Activated CD4-positive, alpha-beta T cell treated with anti-CD3 and anti-CD28 coated beads, Interleukin-2, amount 10 ng/mL, durations not matched to agents 24 days and 14 days (primary cell): ENCODE data around the gene TSC2. TPM values are rescaled to one million over a fixed set of nuclear protein-coding genes. Genes with fewer than 3 reads are reported as not detected.

Source experiments
- DNase-seq: peaks from one replicate; pipeline ENCODE4 v3.0.0; 2022
- H3K27ac Mint-ChIP-seq: one replicate; pipeline ENCODE4 v1.8.0; 2022; ENCODE audit warnings: mild to moderate bottlenecking, mixed read lengths
- H3K27me3 Mint-ChIP-seq: one replicate; pipeline ENCODE4 v1.8.0; 2022; ENCODE audit warnings: mixed read lengths
- H3K36me3 Mint-ChIP-seq: one replicate; pipeline ENCODE4 v1.8.0; 2022; ENCODE audit warnings: low read depth, mild to moderate bottlenecking, mixed read lengths
- H3K4me1 Mint-ChIP-seq: one replicate; pipeline ENCODE4 v1.8.0; 2021; ENCODE audit warnings: mixed read lengths
- H3K4me3 Mint-ChIP-seq: one replicate; pipeline ENCODE4 v1.8.0; 2022; ENCODE audit warnings: mild to moderate bottlenecking, moderate library complexity, mixed read lengths
- H3K9me3 Mint-ChIP-seq: one replicate; pipeline ENCODE4 v1.8.0; 2021; ENCODE audit warnings: mixed read lengths
- intact Hi-C: fragments of 100-400 bp; cut with micrococcal nuclease; formaldehyde crosslinking; loops from one replicate; pipeline ENCODE4 v1.15.1; 2023
- total RNA-seq: library from RNA; stranded (reverse); gene quantifications from 2 replicates; pipeline ENCODE4 v1.2.3, GENCODE V29; 2022

Gene TSC2
- total RNA-seq, 1 donor from 2014 or later, result 98.8 TPM

- peaks cover 2% of the 10 kb centered on the region for H3K36me3 Mint-ChIP-seq
- intact Hi-C loops, result no loop called here
- DNase-seq, result no peak
- H3K27me3 Mint-ChIP-seq, result no peaks in the 10 kb centered on the region
- H3K9me3 Mint-ChIP-seq, result no peaks in the 10 kb centered on the region
- no peak overlapping the region for H3K4me3 Mint-ChIP-seq
- H3K27ac Mint-ChIP-seq, result no peak overlapping the region
- H3K4me1 Mint-ChIP-seq, result no peaks in the 10 kb centered on the region
Observed at GRCh38 chr16:2039274-2040031, 8.3 kb upstream of the TSC2 start.

DNA sequence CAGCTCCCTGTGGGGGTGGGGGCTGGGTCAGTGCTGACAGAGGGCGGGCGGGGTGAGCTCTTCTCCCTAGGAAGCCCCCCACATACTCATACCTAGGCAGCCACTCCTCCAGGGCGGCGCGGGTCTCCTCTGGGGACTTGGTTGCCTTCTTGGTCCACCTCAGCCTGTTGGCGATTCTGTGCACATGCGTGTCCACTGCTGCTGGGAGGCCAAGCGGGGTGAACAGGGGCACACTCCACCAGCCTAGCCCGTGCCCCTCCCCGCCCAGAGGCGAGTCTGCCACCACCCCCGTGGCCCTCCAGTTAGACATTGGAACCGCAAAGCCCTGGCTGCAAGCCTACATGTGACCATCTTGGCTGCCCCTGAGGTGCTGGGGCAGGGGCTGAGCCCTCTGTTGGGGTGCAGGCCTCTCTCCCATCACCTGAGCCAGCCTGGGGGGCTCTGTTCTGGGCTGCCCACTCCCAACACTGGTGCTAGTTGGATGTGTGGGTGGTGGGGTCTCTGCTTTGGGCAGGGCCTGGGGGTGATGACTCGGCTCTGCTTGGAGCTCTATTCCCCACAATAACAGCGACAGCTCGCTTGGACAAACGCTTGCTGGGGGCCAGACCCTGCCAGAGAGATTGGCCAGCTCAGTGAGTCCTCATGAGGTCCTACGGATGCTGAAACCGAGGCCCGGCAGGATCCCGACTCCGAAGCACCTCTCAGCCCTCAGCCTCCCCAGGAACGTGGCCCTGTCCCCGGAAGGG lies 7.6 kb upstream of the TSC2 start:
- intact Hi-C loops, result no loop called here

DNA sequence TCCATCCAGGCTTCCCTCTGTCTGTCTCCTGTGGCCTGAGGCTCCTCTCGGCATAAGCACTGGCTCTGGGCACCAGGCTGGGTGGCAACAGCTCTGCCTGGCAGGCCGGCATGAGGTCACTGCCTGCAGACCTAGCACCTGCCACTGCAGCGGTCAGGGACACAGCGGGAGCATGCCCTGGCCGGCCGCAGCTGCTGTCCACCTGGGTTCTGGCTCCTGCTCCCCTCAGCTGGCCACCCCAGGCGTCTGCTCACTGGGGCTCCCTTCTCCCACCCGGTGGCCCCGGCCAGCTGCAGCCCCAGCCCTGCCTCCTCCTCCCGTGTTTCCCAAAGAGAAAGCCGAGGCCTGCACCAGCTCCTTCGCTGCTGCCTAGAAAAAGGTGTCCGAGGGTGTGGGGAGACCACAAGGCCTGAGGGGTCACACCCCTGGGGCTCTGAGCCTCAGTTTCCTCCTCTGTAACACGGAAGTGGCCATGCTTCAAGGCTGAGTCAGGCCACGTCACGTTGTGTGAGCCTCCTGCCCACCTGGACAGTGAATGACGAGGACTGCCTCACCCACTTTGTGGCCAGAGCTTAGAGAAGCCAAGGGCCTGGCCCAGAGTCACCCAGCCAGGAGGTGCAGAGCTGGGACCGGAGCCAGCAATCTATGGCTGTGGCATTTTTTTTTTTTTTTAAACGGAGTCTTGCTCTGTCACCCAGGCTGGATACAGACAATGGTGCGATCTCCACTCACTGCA lies 6.8 kb upstream of the TSC2 start:
- Mint-ChIP-seq H3K4me3 (no peak overlapping the region), H3K36me3 (peaks cover 4% of the 10 kb centered on the region), H3K4me1 (no peaks in the 10 kb centered on the region), H3K27me3 (no peaks in the 10 kb centered on the region), H3K27ac (no peak overlapping the region), H3K9me3 (no peaks in the 10 kb centered on the region)
- DNase-seq, result no peak
- intact Hi-C loops, result no loop called here

More for the DNA sequence above, 7.6 kb upstream of the TSC2 start:
- H3K27ac Mint-ChIP-seq, result no peak overlapping the region
- H3K4me3 Mint-ChIP-seq, result no peak overlapping the region
- H3K4me1 Mint-ChIP-seq, result no peaks in the 10 kb centered on the region
- no peak for DNase-seq
- no peaks in the 10 kb centered on the region for H3K27me3 Mint-ChIP-seq
- no peaks in the 10 kb centered on the region for H3K9me3 Mint-ChIP-seq
- H3K36me3 Mint-ChIP-seq, result peaks cover 4% of the 10 kb centered on the region

DNA sequence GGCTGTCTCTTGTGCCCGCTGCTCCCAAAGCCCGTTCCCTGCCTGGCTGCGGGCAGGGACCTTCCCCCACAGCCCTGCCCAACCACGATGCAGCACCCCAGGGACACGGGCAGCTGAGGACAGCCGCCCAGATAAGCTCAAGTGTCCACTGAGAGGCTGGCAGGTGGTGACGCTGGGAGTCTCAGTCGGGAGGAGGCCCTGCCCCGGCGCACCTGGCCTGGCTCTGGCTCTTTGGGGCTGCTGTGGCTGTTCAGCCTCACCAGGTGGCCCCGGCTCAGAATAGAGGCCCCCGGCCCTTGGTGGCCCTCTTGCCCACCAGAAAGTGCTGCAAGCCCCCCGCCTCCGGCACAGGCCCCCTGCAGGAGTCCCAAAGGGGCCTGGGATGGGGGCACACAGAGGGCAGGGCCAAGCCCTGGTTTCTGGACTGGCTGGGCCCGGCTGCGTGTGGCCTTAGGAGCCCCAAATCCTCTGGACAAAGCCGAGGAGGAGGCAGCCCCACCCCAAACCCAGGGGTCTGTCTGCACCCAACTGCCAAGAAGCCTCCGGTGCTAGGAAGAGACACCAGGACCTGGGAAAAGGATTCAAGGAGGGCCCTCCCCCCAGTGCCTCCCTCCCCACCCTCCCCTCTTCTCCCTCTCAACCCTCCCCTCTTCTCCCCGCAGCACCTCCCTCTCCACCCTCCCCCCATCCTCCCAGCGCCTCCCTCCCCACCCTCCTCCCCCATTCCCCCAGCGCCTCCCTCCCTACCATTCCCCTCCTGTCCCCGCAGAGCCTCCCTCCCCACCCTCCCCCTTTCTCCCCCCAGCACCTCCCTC lies 5.4 kb upstream of the TSC2 start:
- H3K4me1 Mint-ChIP-seq, result peaks cover 9% of the 10 kb centered on the region
- no peaks in the 10 kb centered on the region for H3K27me3 Mint-ChIP-seq
- H3K4me3 Mint-ChIP-seq, result no peak overlapping the region
- no peak overlapping the region for H3K27ac Mint-ChIP-seq
- H3K36me3 Mint-ChIP-seq, result peaks cover 7% of the 10 kb centered on the region
- no peaks in the 10 kb centered on the region for H3K9me3 Mint-ChIP-seq
- DNase-seq, result no peak
- intact Hi-C loops, result no loop called here

- no peak overlapping the region for H3K4me3 Mint-ChIP-seq
Observed at GRCh38 chr16:2042986-2043666, 4.7 kb upstream of the TSC2 start.

GRCh38 chr16:2043667-2044451 lies 3.9 kb upstream of the TSC2 start:
- H3K36me3 Mint-ChIP-seq, result peaks cover 7% of the 10 kb centered on the region
- intact Hi-C loops, result no loop called here
- no peak overlapping the region for H3K27ac Mint-ChIP-seq
- no peaks in the 10 kb centered on the region for H3K9me3 Mint-ChIP-seq
- DNase-seq, result no peak
- H3K4me1 Mint-ChIP-seq, result peaks cover 14% of the 10 kb centered on the region
- H3K27me3 Mint-ChIP-seq, result no peaks in the 10 kb centered on the region
- no peak overlapping the region for H3K4me3 Mint-ChIP-seq

More at GRCh38 chr16:2042986-2043666, 4.7 kb upstream of the TSC2 start:
- H3K36me3 Mint-ChIP-seq, result peaks cover 7% of the 10 kb centered on the region
- no peak overlapping the region for H3K27ac Mint-ChIP-seq
- intact Hi-C loops, result no loop called here
- H3K4me1 Mint-ChIP-seq, result peaks cover 9% of the 10 kb centered on the region
- no peak for DNase-seq
- no peaks in the 10 kb centered on the region for H3K27me3 Mint-ChIP-seq
- H3K9me3 Mint-ChIP-seq, result no peaks in the 10 kb centered on the region

DNA sequence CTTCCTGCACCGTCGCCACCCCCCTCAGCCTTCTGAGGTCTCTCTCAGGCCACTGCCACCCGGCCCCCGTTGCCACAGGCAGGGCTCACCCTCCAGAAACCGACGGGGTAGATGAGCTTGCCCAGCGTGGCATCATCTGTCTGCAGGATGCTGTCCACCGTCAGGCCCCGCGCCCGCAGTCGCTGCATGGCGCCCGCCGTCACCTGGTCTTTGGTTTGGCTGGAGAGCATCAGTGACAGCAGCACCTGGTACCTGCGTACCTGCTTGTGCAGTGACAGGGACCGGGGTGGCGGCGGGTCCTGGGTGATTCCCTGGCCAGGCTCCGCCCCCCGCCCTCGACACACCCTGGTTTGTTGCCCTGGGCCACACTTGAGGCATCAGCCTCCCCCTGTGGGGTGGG lies 3.2 kb upstream of the TSC2 start:
- H3K4me3 Mint-ChIP-seq, result no peak overlapping the region
- no peaks in the 10 kb centered on the region for H3K9me3 Mint-ChIP-seq
- intact Hi-C loops, result no loop called here
- peaks cover 14% of the 10 kb centered on the region for H3K4me1 Mint-ChIP-seq
- DNase-seq, result no peak
- no peaks in the 10 kb centered on the region for H3K27me3 Mint-ChIP-seq
- peaks cover 7% of the 10 kb centered on the region for H3K36me3 Mint-ChIP-seq
- H3K27ac Mint-ChIP-seq, result no peak overlapping the region

DNA sequence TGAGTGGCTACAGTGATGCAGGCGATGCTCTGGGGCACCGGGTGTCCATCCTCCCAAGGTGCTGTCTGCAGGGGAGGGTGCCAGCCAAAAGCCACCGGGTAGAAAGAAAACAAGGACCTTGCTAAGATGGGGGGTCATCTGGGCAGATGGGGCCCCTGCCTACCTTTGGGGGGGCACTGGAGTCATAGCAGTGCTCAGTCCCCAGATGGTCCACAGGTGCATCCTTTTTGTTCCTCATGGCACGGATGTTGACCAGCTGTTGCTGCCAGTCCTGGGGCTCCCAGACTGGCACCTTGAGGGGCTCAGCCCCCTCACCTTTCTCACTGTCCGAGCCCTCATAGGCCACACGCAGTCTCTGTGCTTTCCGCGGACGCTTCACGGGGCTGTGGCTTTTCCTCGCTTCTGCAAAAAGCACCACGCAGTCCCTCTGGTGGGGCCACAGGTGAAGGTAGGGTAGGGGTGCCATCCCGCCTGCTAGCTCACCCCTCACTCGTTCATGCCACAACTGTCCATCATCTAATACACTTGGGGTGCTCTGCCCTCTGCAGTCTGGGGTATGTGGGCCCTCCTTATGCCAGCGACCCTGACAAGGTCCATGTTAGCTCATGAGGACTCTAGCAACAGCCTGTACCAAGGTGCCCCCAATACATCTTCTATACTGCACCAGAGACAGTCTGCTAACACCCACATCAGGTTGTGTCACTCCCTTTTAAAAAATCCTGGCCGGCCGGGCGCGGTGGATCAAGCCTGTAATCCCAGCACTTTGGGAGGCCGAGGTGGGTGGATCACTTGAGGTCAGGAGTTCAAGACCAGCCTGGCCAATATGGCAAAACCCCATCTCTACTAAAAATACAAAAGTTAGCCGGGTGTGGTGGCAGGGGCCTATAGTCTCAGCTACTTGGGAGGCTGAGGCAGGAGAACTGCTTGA lies 1.6 kb upstream of the TSC2 start:
- DNase-seq, result no peak
- Mint-ChIP-seq H3K27ac (no peak overlapping the region), H3K4me3 (peak overlapping the region; percentile 92), H3K4me1 (peaks cover 14% of the 10 kb centered on the region), H3K36me3 (peaks cover 9% of the 10 kb centered on the region), H3K27me3 (no peaks in the 10 kb centered on the region), H3K9me3 (no peaks in the 10 kb centered on the region)
- intact Hi-C loops, result loop anchor here (5.0 kb wide), 1 partner anchor 54 kb away; no protein-coding TSS in a partner anchor

DNA sequence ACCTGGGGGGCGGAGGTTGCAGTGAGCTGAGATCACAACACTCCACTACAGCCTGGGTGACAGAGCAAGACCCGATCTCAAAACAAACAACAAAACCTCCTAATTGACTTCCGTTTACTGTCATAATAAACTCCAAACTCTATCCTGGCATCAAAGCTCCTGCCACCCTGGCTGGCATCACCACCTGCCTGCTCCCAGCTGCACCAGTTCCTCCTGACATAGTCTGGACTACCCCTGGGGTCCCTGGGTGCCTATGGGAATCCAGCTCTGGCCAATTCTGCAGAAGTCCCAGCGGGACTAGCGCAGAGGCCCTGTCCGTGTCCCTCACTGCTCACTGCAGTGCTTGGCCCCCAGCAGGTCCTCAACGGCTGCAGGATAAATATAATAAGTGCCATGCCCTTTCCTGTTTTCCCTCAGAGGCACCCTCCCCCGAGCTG lies 874 bp upstream of the TSC2 start:
- Mint-ChIP-seq H3K27me3 (no peaks in the 10 kb centered on the region), H3K36me3 (peaks cover 14% of the 10 kb centered on the region), H3K4me1 (peaks cover 14% of the 10 kb centered on the region), H3K9me3 (no peaks in the 10 kb centered on the region), H3K4me3 (peak overlapping the region; percentile 92), H3K27ac (peak overlapping the region; percentile 83)
- peak; percentile 66 for DNase-seq
- intact Hi-C loops, result loop anchor here (1.0 to 5.0 kb wide), 3 partner anchors 24 to 108 kb away; partner anchors contain the start of gene TRAF7

DNA sequence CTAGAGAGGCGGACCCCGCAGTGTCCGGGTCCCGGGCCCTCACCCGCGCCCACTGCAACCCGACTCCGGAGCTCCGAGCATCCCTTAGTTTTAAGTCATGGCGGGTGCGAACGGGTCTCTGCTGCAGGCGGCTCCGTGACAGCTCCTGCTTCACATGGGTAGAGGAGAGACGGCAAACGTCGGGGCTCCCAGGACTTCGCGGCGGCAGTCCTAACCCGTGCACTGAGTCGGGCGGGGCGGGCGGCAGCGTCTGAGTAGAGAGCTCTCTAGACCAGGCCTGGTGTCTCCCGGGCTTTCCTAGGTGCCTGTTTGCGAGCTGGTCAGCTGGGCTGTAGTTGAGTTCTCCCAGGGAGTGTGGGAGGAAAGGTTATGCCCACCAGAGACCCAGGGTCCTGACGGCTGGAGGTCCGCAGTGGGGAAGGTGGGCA lies 345 bp downstream of the TSC2 start:
- intact Hi-C loops, result loop anchor here (5.0 kb wide), 1 partner anchor 56 kb away; no protein-coding TSS in a partner anchor
- H3K4me3 Mint-ChIP-seq, result peak overlapping the region; percentile 92
- peaks cover 14% of the 10 kb centered on the region for H3K4me1 Mint-ChIP-seq
- peaks cover 15% of the 10 kb centered on the region for H3K36me3 Mint-ChIP-seq
- H3K27ac Mint-ChIP-seq, result peak overlapping the region; percentile 56
- no peak for DNase-seq
- no peaks in the 10 kb centered on the region for H3K9me3 Mint-ChIP-seq
- no peaks in the 10 kb centered on the region for H3K27me3 Mint-ChIP-seq

DNA sequence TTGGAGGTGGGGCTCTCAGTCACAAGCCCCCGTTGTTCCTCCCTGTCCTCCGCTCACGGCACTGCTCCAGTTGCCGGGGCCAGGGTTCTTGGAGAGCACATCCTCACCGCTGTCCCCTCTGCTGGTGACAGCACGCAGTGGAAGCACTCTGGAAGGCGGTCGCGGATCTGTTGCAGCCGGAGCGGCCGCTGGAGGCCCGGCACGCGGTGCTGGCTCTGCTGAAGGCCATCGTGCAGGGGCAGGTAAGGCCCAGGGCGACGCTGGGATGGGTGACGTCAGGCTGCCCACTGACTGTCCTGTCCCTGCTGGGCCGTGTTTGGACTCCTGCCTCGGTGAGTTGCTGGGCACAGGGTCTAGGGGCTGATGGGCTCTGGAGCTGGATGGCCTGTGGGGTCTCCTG lies 5.4 kb downstream of the TSC2 start:
- Mint-ChIP-seq H3K27ac (no peak overlapping the region), H3K36me3 (peaks cover 16% of the 10 kb centered on the region), H3K4me1 (peaks cover 5% of the 10 kb centered on the region), H3K9me3 (no peaks in the 10 kb centered on the region), H3K27me3 (no peaks in the 10 kb centered on the region), H3K4me3 (no peak overlapping the region)
- intact Hi-C loops, result no loop called here
- DNase-seq, result no peak
